Stimulated activated CD4-positive, alpha-beta T cell treated with anti-CD3 and anti-CD28 coated beads, TNF-alpha, amount 100 ng/mL, for 1 hour (primary cell): Measurements from ENCODE around the gene ASB6.

Experiments
- DNase-seq, 3 donors: peaks; one replicate each; pipeline ENCODE4 v3.0.0-alpha.2; 2020; ENCODE audit warnings: low read depth in 3 of 3, low spot score in 1 of 3

The ASB6 gene

DNA sequence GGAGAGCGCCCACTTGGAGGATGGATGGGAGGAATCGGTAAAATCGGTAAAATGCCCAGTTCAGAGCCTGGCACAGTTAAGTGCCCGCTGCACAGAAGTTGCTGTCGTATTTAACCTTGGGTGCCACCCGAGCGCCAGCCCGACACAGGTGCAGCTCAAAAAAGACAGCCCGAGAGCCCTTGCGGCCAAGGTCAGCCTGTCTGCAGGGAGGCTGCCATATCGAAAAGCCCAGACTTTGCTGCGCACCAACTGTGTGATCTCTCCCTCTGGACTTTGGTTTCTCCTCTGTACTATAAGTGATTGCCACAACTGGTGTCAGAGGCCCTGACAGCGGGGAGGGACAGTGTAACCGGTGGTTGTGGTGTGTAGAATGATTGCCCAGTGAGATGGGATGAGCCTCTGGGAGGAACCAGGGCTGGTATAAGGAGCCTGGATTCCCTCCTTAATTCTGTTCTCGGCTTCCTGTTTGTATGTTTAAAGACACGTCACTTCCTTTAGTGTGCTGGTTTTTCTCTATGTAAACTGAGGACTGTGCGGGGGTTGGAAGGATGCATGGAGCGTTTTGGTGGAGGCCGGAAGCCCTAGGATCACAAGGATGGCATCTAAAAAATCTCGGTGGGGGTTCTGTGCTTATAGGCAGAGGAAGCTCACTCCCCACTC lies 15.2 kb downstream of the ASB6 start:
- no peak for DNase-seq

DNA sequence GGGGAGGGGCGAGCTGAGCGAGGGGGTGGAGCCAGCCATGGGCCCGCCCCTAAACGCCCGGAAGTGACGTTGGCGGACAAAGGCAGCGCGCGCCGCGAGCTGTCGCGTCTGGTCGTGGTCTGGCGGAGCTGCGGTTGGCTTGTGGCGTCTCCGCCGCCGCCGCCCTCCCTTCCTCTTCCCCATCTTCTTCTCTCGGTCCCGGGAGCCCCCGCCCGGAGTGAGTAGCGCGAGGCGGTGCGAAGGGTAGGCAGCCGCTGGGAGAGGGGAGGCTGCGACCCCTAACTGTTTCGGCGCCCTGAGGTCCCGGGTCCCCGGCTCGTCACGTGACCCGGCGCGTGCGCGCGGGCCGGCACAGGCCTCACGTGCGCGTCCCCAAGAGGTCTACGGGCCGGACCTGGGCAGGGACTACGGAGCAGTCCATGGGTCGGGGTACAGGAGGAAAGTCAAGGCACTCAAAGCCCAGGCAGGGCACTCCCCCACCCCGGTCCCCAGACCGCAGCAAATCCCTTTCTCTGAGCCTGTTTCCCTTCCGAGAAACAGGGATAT lies 15.8 kb downstream of the ASB6 start, which contains the start of gene NTMT1:
Gene NTMT1 (plus strand): TSS at position 85 of the 546 bp plus-strand sequence. CDS start 6,541 bp downstream, outside the sequence.
- peak; percentile 82 to 93 (median 86) for DNase-seq

DNA sequence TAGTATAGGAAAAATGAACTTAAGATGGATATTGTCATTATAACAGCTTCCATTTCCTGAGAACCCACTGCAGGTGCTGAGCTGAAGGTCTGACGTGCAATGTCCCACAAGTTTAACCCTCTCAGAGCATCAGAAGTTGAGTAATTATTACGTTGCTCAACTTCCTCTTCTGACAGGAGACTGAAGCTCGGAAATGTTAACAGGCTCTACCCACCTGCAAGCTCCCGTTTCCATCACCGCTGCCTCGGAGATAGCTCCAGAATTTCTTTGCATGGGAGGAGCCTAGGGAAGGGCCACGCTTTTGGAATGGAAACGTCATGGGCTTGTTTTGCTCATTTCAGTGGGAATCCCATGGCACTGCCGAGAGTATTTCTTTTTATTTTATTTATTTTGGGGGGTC lies 17.0 kb downstream of the ASB6 start:
- DNase-seq = no peak

DNA sequence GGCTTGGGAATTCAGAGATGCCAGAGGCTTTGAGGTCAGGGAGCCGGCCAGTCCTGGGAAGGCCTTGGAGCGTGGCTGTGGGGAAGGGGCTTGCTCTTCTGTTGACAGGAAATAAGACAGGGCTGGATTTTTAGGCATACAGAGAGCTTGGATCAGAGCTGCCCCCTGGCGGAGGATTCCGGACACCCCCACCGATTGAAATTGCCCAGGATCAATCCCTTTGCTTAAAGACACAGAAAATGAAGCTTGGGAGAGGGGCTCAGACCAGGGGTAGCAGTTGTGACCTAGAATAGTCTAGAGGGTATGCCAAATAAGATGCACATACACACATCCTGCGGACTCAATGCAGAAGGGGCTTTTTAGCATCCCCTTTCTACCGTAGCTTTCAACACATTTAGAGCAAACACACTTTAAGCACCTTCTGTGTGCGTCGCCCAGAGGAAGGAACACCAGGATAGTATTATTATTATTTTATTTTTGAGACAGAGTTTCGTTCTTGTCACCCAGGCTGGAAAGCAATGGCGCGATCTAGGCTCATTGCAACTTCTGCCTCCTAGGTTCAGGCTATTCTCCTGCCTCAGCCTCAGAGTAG lies 17.7 kb downstream of the ASB6 start:
- DNase-seq = peak; percentile 27 to 69 (median 30)

DNA sequence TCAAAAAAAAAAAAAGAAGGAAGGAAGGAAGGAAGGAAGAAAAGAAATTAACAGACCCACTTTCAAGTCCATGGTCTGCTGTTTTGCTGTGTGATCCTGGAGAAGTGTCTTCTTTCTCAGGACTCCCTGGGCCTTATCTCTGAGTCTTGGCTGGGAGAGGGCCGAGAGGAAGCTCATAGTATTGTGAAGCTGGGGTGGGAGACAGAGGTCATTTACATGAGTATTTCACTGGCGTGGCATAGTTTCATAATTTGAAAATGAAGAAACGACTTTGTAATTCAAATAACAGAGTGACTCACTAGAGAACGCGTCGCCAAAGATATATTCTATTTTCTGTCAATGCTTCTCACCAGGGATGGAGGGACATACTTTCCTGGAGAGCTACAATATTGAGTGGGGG lies 18.6 kb downstream of the ASB6 start:
- DNase-seq = no peak

DNA sequence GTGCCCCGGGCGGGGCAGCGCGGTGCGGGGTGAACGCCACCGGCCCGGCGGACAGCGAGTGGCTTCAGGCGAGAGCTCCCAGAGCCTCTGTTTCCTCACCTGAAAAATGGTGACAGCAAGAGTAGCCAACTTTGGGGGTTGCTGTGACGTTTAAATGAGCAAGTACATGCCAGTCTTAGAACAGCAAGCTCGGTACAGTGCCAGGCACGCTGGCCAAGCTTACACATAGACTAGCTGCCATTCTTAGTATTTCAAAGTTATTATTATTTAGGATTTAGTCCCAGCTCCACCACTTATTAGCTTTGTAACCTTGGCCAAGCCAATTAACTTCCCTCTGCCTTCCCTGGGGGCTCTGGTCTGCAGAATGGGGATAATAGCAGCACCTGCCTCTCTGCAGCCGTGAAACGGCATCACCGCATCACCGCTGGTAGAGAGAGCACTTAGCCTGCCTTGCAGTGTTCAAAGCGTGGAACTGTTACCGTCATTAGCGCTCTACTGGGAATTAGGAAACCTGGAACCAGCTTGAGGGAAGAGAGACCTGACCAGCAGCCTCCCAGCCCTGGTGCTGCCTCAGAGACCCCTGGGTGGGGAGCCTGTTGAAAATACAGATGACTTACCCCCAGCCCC lies 21.2 kb downstream of the ASB6 start, which contains the start of gene C9orf50:
Gene C9orf50 (minus strand): TSS at position 433 of the 627 bp plus-strand sequence. CDS start 527 bp downstream, outside the sequence.
- DNase-seq = no peak

DNA sequence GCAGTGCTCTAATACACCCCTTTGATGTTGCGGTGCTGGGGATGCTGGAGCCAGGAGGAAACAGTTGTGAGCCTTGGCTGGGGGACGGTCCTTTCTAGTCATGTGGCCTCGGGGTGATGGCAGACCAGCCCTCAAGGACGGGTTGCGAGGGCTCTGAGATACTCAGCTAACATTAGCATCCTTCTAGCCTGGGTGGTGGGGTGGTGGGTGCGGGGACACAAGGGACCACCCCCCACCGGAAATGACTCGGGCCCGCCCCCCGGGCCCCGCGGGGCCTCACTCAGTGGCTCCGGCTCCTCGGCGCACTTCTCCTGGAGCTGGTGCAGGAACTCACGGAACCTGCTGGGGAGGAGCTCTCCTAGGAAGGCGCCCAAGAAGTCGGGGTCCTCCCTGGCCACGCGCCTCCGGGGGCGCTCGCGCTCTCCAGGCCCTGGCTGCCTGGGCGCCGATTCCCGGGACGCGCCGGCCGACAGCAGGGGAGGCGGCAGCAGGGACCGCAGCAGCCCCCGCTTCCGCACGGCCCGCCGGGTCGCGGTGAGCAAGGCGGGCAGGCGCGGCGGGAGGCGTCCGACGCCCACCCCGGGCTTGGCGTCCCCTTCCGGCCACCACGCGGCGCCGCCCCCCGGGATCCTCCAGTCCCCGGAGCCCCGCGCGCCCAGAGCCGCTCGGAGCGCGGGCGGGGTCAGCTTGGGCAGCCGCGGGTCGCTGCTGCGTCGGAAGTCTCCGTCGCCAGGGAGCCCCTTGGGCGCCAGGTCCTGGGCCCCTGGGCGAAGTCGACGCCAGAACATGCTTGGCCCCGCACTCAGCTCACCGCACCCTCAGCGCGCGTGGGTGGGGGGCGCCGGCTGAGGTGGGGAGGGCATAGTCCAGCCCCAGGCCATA lies 21.9 kb downstream of the ASB6 start:
- no peak for DNase-seq

DNA sequence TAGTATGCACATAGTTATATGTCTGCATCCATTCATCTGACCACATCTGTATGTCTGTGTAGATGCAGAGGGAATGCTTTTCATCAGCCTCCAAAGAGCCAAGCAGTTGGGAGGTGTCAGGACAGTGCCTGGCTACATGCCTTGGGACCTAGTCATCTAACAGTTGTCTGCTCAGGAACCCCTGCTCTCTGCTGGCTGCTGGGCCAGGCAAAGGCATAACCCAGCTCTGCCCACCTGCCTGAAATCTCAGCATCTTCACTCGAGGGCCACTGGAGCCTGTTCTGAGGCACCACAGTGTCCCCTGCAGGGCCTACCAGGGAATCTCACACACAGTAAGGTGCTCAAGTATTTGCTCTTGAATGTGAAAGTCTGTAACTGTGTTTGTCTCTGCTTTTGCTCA lies 24.8 kb downstream of the ASB6 start:
- DNase-seq = no peak

DNA sequence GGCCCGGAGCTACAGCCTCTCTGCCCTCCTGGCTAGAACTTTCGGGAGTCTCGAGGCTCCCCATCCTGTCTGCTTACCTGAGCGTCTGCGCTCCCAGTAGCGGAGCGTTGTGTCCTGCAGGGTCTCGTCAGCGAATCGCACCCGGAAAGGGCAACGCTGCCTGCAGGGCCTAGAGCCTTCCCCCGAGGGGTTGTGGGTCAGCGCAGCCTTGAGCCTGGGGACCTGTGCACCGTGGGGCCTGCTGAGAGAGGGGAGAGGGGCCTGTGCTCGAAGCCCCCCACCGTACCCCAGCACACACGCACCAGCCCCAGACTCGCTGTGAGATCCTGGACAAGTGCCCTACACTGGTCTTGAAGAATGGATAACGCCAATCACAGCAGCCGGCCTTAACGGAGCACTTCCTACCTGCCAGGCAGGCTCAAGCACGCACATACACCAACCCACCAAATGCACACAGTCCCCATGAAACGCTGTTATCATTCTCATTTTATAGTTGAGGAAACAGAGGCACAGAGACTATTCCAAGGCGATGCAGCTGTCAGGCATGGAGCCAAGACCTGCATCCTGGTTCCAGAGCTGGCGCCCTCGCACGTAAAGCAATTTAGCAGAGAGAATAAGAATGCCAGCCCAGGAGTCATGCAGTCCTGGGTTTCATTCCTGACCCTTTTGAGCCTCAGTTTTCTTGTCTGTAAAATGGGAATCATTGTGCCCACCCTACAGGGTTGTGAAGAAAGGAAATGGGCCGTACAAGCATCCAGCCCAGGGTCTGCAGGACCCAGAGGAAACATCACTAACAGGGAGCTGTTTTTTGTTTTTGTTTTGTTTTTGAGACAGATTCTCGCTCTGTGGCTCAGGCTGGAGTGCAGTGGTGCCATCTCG lies 26.3 kb downstream of the ASB6 start:
- no peak for DNase-seq

DNA sequence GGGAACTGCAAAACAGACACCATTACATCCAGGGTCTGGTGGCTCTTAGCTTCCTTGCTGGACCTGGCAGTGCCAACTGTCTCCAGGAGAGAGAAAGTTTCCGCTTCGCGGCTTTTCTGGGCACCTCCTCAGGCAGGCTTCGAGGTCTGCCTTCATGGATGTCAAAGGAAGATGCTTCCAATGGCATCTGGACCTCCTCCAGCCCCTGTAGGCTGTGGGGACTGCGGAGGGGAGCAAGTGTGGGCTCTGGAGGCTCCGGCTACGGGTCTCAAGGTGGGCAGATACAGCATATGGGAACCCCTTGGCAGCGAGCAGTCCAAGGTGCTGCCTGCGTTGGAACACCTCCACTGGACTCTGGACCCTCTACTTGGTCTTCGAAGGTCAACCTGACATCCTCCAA lies 27.0 kb downstream of the ASB6 start:
- no peak for DNase-seq

DNA sequence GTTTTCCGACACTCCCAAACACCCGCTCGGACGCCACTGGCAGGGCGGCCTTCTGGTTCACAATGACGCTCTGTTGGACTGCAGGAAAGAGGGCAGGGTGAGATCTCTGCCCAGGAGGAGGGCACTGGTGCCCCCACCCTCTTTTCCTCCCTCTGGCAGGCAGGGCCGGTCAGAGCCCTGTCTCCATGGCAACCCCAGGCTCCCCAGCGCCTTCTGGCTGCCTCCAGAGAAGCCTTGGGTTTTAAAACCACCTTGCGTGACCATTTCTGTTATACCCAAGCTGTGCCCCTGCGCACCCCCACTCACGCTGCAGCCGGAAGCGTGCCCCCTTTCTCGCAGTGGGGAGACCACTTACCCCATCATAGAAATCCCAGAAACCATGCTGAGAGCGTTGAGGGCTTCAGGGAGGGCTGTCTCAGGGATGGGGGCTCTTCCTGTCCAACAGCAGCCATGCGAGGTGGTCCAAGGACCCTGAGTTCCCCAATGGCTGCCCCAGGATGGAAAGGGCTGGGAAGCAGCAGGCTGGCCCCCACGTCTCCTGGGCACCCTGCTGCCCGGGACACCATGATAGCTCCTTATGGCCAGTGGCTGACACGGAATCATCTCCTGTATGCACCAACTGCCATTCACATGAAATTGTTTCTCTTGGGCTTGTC lies 28.3 kb downstream of the ASB6 start:
- DNase-seq = no peak

DNA sequence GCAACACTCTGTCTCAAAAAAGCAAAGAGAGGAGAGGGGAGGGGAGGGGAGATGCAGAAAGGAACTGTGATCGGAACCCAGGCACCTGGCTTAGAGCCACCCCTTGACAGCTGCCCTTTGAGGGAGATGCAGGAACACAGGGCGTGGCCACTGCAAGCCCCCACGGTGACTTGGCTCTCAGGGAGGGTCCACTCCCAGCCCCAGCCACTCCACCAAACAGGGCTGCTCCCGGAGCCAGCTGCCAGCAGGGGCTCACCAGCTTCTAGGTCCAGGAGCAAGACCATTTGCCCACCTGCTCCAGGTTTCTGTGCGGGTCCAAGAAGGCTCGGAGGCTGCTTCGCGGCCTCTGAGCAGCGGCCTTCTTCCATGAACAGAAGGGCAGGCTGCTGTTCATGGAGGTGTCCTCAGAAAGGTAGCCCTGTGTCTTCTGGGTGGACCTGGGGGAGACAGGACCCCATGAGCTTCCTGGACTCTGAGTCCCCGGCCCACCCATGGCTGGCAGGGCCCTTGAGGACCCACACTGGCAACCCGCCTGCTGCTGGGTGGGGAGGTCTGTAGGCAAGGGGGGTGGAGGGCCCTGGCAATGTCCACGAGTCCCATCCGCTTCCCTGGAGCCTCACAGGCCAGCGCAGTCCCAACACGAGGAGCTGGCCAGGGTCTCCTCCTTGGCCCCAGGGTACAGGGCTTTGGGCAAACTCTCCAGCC lies 29.0 kb downstream of the ASB6 start:
- no peak for DNase-seq

DNA sequence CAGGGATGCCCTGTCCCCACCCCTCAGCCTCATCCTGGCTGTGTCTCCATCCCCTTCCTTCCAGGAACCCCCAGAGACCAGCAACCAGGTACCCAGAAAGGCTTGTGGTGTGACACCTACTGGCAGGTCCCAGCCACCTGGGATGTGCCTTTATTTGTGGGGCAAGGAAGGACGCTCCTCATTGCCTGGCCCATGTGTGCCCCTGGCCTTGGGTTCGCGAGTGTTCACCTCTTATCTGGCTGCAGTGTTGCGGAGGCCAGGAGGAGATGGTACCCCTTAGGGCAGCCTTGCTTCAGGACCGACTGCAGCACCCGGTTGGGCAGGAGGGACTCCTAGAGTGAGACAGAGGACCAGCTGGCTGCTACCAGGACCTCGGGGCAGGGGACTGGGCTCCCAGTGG lies 29.8 kb downstream of the ASB6 start:
- DNase-seq = no peak

DNA sequence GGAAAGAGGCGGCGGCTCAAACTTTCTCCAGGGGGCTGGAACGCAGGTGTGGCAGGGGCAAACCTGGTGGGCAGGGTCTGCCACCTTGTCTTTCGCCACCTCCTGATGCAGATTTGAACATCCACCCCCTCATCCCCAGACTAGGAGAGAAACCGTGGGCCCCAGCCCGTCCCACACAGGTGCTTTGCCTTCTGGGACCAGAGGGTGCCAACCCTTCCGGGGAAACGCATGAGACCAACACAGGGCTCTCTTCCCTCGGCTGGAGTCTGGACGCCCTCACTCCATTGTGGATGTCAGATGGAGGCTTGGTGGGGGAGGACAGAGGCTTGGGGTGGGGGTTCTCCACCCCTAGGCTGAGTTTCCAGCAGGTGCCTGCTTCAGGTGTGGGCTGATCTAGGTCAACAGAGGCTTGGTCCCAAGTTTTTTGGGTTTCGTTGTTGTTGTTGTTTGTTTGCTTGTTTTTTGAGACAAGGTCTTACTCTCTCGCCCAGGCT lies 30.6 kb downstream of the ASB6 start:
- DNase-seq = no peak

DNA sequence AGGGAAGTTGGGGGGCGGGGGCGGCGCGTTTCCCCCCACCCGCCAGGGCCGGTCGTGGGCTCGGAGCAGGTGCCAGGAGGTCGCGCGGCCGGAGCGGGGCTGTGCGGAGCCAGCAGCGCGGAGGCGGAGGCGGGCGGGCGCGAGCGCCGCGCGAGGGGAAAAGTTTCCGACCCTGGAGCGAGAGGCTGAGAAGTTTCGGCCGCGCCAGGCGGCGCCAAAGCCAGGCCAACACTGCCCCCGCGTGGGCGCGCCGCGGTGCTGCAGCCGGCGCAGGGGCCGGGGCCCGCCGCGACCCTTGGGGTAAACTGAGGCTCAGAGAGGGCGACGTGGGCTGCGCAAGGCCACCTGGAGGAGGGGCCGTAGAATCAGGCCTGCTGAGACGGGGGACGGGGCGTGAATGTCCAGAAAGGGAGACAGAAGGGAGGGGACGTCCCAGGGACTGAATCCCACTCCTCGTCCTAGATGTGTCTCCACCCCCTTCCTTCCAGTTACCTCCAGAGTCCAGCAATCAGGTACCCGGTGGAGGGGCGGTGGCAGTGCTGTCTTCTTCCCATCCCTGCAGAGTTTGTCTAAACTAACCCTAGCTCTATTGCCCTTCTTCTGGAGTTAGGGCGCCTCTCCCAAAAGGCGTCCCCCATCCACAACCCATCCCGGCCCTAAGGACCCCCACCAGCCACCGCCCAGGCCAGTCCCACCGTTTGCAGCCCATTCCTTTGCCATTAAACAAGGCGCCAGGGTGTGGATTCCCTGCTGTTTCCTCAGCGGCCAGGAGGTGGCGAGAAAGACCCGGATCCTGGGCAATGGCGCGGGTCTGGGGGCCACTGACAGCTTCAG lies 31.3 kb downstream of the ASB6 start:
- DNase-seq = peak; percentile 24 to 59 (median 57)

DNA sequence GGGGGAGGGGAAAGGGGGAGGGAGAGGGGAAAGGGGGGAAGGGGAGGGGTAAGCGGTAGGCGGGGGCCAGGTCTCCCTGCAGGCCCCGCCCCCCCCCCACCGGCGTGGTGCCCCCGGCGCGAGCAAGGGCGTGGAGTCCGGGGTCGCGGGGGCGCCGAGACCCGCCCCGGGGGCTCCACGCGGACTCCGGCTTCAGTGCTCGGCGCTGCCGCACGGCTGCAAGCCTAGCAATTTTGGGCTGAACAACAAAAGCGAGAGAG lies 31.8 kb downstream of the ASB6 start:
- no peak for DNase-seq

DNA sequence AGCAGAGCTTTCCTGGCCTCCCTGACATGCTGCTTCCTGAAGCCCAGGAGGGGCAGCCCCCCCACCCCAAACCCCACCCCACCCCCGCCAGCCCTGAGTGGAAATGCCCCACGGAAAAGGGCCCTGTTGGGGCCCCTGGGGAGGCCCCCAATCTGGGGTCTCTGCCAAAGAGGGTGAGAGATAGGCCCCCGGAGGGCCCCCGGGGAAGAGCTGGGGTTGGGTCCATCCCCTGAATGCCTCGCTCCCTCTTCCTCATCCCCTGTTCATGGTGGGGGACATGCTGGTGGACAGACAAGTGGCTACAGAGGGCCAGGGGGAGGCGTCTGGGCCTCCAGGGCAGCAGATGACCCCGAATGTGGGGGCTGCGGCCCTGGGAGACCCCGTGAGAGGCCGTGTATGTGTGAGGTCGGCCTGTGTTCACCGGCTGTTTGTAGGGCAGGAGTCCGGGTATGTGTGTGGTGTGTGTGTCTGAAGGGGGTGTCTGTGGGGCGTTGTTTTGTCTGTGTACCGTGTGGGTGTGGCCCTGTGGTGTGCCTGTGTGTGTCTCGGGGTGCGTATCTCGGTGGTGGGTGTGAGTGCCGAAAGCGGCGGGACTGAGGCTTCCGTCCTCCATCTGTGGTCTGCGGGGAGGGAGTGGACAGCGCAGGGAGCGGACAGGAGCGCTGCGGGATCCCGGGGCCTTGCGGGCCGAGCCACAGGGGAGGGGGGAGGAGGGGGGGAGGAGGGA lies 32.3 kb downstream of the ASB6 start:
- peak in 2 of 3 donors; percentile 40 to 59 for DNase-seq
